AG04450 (cell line): ENCODE data around the gene GFPT2. TPM values are rescaled to one million over a fixed set of nuclear protein-coding genes. Genes with fewer than 3 reads are reported as not detected.

ENCODE experiments used
- CTCF ChIA-PET: fragments of 300-600, 350-600 bp; formaldehyde crosslinking; extraction: SDS; loops from one replicate; lab custom pipeline; 2022; ENCODE audit warnings: antibody characterized with exemption, inconsistent platforms; lab: Charles Lee
- POLR2A ChIA-PET: fragments of 350-600 bp; formaldehyde crosslinking; extraction: SDS; loops from one replicate; lab custom pipeline; 2021; ENCODE audit warnings: antibody characterized with exemption, inconsistent platforms; lab: Yijun Ruan, JAX
- DNase-seq: peaks from one replicate; pipeline ENCODE4 v3.0.0-alpha.2; 2011; ENCODE audit warnings: low read depth, low spot score
- H3K27ac ChIP-seq: one replicate; pipeline ENCODE4 v1.5.1; 2012; ENCODE audit warnings: low read depth, low read length, control low read depth
- H3K27me3 ChIP-seq: one replicate; pipeline ENCODE4 v1.6.0; 2012; ENCODE audit warnings: low read length; ENCODE audit not compliant: control insufficient read depth, insufficient read depth
- H3K4me3 ChIP-seq: 2 replicates; pipeline ENCODE4 v1.5.1; 2011; ENCODE audit warnings: mild to moderate bottlenecking, low read depth, low read length, control low read depth
- H3K9me3 ChIP-seq: 2 replicates; pipeline ENCODE4 v1.5.1; 2012; ENCODE audit warnings: low read length; ENCODE audit not compliant: control insufficient read depth, insufficient read depth
- polyA plus RNA-seq: library from polyadenylated mRNA; depleted of rRNA; stranded (reverse); fragments of >200 nt; gene quantifications from 2 replicates; pipeline ENCODE4 v1.2.3, GENCODE V29; 2011
- TF ChIP-seq, protein P1 (sequence below): IDR thresholded peaks from 2 replicates; pipeline ENCODE4 v1.5.1; 2011; ENCODE audit warnings: low read depth, low read length, control low read depth, inconsistent platforms

The GFPT2 gene
- polyA plus RNA-seq, 1 experiment, result 15.1 TPM

- Histone ChIP-seq H3K4me3 (peak overlapping the region; percentile 77), H3K27me3 (peaks cover 7% of the 10 kb centered on the region), H3K9me3 (no peaks in the 10 kb centered on the region), H3K27ac (no peak overlapping the region)
- DNase-seq, result no peak
- CTCF ChIA-PET, result interaction anchor here (0.8 to 1.2 kb wide), 4 partner anchors 11 to 60 kb away, joined by 3 to 4 read pairs (median 4); no protein-coding TSS in a partner anchor
- POLR2A ChIA-PET, result interaction anchor here (1.1 to 1.4 kb wide), 2 partner anchors 10 to 22 kb away, joined by 4 to 13 read pairs; no protein-coding TSS in a partner anchor
- TF ChIP-seq, protein P1, sequence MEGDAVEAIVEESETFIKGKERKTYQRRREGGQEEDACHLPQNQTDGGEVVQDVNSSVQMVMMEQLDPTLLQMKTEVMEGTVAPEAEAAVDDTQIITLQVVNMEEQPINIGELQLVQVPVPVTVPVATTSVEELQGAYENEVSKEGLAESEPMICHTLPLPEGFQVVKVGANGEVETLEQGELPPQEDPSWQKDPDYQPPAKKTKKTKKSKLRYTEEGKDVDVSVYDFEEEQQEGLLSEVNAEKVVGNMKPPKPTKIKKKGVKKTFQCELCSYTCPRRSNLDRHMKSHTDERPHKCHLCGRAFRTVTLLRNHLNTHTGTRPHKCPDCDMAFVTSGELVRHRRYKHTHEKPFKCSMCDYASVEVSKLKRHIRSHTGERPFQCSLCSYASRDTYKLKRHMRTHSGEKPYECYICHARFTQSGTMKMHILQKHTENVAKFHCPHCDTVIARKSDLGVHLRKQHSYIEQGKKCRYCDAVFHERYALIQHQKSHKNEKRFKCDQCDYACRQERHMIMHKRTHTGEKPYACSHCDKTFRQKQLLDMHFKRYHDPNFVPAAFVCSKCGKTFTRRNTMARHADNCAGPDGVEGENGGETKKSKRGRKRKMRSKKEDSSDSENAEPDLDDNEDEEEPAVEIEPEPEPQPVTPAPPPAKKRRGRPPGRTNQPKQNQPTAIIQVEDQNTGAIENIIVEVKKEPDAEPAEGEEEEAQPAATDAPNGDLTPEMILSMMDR, result no peak
Measured at GRCh38 chr5:180353980-180354452, 880 bp upstream of the GFPT2 start.

GRCh38 chr5:180352116-180353047, 754 bp downstream of the GFPT2 start:
- TF ChIP-seq, protein P1, result no peak
- no peaks in the 10 kb centered on the region; the same call in 1 of the 2 replicates for H3K9me3 ChIP-seq
- POLR2A ChIA-PET, result interaction anchor here (1.4 kb wide), 1 partner anchor 21 kb away, joined by 13 read pairs; no protein-coding TSS in a partner anchor
- H3K4me3 ChIP-seq, result peak overlapping the region; percentile 67
- no peak for DNase-seq
- no peak overlapping the region for H3K27ac ChIP-seq
- CTCF ChIA-PET, result interaction anchor here (0.7 to 2.5 kb wide), 6 partner anchors 19 to 457 kb away, joined by 3 to 11 read pairs (median 5); no protein-coding TSS in a partner anchor
- peaks cover 7% of the 10 kb centered on the region for H3K27me3 ChIP-seq

GRCh38 chr5:180350711-180351465, 2.2 kb downstream of the GFPT2 start:
- no peak for DNase-seq
- peaks cover 7% of the 10 kb centered on the region for H3K27me3 ChIP-seq
- H3K27ac ChIP-seq, result no peak overlapping the region
- ChIA-PET CTCF (interaction anchor here (0.9 to 2.5 kb wide), 5 partner anchors 17 to 57 kb away, joined by 3 to 11 read pairs (median 6); no protein-coding TSS in a partner anchor), POLR2A (interaction anchor here (0.5 kb wide), 1 partner anchor 480 kb away, joined by 5 read pairs; no protein-coding TSS in a partner anchor)
- H3K4me3 ChIP-seq, result no peak overlapping the region
- H3K9me3 ChIP-seq, result no peaks in the 10 kb centered on the region; the same call in 1 of the 2 replicates
- TF ChIP-seq, protein P1, result no peak

DNA sequence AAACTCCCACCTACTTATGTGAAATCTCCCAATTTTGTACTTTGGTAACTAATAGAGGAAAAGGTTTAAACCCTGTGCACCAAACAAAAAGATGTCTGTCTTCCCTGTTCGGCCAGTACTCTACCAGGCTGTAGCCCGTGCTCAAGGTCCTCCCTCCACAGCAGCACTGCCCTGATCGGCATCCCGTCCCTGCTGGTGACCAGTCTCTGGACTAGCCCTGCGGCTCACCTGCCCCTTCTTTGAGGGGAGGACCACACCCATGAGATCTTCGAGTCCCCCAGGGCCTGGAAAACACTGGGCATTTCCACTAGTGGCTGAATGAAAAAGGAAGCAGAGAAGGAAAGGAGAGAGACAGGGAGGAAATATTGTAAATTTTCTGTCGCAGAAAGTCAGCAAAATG, 2.8 kb downstream of the GFPT2 start:
- POLR2A ChIA-PET, result no interaction called here
- no peak for DNase-seq
- H3K9me3 ChIP-seq, result no peaks in the 10 kb centered on the region; the same call in 1 of the 2 replicates
- CTCF ChIA-PET, result interaction anchor here (1.1 to 2.5 kb wide), 3 partner anchors 22 to 57 kb away, joined by 5 to 8 read pairs (median 6); no protein-coding TSS in a partner anchor
- no peak overlapping the region for H3K4me3 ChIP-seq
- TF ChIP-seq, protein P1, result no peak
- peaks cover 7% of the 10 kb centered on the region for H3K27me3 ChIP-seq
- H3K27ac ChIP-seq, result no peak overlapping the region
